GM12874 (cell line): Measurements from ENCODE around the gene APBB1IP.

Experiments
- CTCF ChIP-seq: IDR thresholded peaks from 2 replicates; pipeline ENCODE4 v1.5.1; 2011; ENCODE audit warnings: low read depth, mild to moderate bottlenecking, control low read depth, low read length, moderate library complexity; ENCODE audit not compliant: insufficient read depth

The APBB1IP gene

GRCh38 chr10:26474026-26474425, 35.9 kb downstream of the APBB1IP start:
- no peak for TF ChIP-seq CTCF

- no peak for TF ChIP-seq CTCF
These were observed 37.2 kb downstream of the APBB1IP start for GRCh38 chr10:26475386-26475785.

- no peak for TF ChIP-seq CTCF
These were observed 39.4 kb downstream of the APBB1IP start for GRCh38 chr10:26477501-26477900.

DNA sequence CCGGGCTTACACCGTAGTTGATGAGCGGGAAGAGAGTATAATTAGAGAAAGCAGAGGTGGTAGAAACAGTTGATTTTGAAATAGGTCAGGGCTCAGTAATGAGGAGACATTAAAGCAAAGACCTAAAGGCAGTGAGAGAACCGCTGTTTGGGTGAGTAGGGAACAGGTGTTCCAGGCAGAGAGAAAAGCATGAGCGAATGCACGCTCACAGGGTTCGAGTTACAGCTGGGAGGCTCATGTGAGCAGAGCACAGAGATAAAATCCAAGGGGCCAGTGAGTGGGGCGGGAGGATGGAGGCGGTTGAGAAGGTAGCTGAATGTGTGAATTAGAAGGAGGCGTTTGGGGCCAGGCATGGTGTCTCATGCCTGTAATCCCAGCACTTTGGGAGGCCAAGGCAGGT, 39.9 kb downstream of the APBB1IP start:
- no peak for TF ChIP-seq CTCF

- TF ChIP-seq CTCF = no peak
These were observed 41.8 kb downstream of the APBB1IP start for GRCh38 chr10:26479766-26480492.

GRCh38 chr10:26481315-26481692, 43.2 kb downstream of the APBB1IP start:
- TF ChIP-seq CTCF = no peak

DNA sequence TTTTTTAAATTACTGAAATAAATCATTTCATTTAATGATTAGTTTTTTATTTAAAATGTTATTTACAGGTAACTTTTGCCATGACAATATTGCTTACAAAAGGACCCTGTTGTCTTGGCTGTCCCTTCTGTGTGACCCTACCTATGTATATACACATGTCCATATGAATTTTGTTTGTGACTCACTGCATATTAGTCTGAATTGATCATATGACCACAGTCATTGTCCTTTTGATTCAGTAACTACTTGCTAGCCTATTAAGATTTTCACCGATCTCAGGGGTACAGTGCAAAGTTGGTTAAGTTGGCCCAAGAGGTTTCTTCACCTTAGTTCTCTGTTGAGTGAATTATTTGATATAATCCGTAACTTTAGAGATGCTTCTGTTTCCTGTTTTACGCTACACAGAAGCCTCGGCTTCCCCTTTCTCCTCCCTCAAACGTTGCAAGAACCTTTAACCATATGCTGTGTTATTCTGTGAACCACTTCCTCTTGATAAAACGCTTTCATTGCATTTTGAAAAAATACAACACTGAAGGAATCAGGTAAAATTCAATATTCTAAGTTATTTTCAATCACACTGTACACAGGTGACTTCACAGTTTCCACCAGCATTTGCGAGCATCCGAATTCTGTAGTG, 43.9 kb downstream of the APBB1IP start:
- TF ChIP-seq CTCF = no peak
